ENCODE results near the gene CCDC86.

DNA sequence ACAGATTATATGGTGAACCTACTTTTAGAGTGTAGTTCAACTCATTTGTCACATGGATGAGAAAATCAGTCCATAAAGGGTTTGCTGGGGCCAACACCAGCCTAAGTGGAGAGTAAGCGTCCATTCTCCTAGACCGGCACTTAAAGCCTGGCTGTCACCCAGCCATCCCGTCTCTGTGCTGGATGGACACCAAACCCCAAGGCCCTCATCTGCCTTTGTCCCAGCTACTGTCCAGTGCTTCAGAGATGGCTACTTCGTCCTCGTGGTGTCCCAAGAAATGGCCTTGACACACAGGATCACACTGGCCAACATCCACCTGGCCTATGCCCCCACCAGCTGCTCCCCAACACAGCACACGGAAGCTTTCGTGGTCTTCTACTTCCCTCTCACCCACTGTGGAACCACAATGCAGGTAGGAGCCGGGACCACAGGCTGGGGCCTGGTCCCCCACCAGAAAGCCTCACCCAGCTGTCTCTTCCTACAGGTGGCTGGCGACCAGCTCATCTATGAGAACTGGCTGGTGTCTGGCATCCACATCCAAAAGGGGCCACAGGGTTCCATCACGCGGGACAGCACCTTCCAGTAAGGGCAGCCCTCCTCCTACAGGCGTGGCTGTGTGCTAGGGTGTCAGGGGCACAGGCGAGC lies 28.9 kb downstream of the CCDC86 start:
- TF ChIP-seq, protein P1, sequence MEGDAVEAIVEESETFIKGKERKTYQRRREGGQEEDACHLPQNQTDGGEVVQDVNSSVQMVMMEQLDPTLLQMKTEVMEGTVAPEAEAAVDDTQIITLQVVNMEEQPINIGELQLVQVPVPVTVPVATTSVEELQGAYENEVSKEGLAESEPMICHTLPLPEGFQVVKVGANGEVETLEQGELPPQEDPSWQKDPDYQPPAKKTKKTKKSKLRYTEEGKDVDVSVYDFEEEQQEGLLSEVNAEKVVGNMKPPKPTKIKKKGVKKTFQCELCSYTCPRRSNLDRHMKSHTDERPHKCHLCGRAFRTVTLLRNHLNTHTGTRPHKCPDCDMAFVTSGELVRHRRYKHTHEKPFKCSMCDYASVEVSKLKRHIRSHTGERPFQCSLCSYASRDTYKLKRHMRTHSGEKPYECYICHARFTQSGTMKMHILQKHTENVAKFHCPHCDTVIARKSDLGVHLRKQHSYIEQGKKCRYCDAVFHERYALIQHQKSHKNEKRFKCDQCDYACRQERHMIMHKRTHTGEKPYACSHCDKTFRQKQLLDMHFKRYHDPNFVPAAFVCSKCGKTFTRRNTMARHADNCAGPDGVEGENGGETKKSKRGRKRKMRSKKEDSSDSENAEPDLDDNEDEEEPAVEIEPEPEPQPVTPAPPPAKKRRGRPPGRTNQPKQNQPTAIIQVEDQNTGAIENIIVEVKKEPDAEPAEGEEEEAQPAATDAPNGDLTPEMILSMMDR (IDR thresholded peaks at IDR 0.05; ENCODE audit: low read depth, low read length, poor library complexity, severe bottlenecking), result no peak
- no peak for TF ChIP-seq EZH2phosphoT487 (IDR thresholded peaks at IDR 0.05; ENCODE audit: borderline replicate concordance, low read length)

All from DOHH2 (cell line).